ENCODE measurements around the gene COL2A1.

Gene COL2A1

DNA sequence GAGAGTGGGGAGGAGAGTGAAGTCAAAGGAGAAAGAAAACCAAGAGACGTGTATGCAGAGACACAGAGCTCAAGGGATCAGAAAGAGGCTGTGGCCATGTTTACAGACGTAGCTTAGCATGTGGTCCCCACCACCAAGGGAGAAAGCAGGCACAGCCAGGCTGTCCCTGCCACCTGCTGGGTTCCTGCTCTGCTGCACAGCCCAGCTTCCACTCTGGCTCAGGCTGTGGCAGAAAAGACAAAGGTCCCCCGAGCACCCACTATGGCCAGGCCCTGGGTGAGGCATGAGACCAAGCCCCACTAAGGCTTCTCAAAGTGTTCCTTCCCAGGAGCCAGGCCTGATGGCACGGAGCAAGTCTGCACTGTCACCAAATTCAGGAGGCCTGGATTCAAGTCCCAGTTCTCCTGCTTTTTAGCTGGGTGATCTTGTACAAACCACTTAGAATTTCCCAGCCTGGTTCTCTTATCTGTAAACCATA lies 25.9 kb upstream of the COL2A1 start:
- DNase-seq: no peak

DNA sequence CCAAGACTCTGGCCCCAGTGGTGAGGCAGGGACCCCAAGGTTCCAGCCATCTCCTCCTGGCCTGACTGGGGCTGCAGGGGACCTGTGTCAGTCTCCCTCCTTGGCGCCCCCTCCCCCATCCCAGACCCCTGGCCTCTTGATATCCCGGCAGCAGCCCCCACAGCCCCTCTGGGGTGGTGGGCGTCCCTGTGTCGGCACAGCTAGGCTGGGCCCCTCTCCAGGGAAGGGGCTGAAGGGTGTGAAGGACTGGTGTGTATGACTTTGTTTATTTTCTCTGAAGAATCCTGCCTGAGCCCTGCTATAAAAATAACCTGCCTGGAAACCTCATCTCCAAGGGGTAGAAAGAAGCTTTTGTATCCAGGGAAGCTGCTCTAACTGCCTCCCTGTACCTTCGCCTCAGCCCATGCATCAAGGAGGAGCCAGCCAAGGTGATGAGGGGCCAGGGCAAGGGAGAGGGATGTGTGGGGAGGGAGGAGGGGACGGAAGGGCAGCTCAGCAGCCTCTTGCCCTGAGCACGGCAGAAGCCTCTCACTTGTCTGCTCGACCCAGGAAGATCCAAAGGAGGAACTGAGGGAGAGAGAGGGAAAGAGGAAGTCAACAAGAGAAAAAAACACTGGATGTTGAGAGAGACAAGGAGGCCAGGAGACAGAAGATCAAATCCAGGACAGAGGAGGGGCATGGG lies 25.4 kb upstream of the COL2A1 start:
- no peak for DNase-seq

DNA sequence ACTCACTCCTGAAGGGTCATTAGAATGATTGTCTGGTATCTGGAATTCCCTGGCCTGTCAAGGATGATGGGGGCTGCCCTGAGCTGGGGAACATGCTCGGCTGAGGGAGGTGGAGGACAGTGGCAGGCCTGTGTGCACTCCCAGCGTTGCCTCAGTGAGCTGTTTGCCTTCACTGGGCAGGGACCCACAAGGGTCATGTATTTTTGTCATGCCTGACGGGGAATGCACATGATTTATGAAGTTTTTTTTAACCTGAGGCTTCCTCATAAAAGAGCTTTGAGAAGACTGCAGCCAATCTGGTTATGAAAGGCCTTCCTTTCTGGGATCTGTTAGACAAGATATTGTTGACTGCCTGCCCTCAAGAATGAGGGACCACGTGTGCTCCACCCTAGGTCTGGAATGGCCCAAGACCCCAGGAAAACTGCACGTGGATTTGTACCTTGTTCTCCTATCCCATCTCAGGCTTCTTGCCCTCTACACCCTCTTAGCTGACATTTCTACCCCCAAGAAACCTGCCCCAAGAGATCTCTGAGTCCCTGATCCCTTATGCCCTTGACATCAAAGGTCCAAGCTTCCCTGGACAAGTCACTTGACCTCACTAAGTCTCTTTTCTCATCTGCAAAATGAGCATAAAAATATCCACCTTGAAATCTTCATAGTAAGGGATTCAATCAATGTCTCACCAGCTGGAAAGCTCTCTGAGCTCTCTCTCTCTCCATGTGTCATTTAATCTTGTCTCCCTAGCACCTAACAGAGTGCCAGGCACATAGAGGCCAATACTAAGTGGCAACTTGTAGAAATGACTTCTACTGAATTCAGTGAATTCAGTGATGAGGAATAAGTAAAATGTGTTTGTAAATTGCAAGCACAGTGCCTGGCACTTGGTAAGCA lies 24.5 kb upstream of the COL2A1 start:
- no peak for DNase-seq

DNA sequence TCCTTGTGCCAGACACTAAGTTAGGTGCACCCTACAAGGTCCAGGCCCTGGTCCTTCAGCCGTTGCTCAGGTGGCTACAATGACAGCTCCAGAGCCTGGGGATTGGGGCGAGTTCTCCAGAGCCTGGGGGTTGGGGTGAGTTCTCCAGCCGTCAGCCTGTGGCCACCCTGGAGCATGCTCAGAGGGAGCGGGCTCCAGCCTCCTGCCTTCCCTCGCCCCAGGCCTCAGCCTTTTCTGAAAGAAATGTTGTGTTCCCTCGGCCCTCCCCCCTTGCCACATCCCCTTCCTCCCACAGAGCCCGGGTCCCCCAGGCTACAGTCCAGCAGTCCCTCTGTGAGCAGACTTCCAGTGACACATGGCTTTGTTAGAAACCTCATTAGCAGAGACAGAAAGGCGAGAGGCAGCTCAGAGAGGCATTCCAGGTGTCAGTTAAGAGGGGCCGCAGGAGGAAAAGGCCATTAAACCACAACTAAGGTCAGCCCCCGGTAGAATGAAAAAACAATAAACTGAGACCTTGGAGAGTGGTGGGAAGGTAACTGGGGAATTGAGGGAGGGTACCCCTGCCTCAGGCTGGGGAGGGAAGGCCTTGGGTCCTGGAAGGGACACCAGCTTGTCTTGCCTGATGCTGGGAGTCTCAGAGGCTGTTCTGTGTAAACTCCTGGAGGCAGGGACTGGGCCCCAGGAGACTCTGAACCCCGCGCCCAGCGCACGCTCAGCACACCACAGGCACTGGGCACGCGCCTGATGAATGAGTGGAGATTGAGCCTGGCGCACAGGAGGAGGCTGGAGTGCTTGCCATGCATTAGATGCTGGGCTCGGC lies 23.1 kb upstream of the COL2A1 start:
- no peak for DNase-seq

DNA sequence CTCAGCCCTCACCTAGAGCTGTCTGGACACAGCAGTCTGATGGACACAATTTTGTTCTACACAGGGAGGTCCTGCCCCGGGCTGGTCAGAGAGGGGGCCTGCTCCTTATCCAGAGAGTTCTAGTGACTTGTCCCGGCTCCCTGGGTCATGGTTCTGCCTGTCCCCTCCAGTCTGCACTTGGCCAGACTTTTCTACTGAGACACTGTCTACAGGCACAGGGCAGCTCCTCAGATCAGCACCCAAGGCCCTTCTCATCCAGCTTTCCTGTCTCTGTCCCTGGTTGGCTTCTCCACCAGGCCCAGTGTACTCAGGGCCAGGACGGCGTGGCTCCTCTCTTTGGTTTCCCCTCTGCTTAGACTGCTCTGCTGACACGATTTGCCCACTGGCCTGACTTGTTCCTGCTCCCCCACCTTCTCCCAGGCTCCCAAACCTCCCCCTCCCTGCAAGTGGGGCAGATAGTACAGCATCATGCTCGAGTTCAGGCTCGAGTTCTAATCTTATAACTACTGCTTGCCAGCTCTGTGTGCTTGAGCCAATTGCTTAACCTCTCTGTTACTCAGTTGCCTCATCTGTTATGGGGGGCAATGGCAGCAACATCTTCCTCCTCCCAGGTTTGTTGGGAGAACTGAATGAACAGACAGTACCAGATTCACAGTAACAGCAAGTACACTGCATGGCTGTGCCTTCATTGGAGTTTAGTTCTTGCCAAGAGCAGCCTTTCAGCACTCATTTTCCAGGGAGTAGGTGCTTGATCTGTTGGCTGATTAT lies 22.0 kb upstream of the COL2A1 start:
- DNase-seq: no peak

DNA sequence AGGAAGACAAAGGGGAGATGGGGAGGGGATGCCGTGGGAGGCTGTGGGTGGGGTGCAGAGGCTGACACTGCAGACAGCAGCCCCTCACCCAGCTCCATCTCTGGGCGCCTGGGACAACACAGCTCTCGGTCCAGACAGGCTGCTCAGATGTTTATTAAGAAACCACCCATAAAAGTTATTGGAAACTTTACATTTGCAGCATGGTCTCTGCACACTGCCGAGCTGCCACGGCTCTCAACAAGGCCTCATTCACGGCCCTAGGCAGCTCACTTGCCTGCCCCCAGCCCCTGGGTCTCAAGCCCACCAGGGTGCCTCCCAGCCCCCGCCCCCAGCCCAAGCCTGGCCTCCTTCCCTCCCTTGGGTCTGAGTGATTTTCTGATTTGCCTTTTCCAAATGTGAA lies 21.0 kb upstream of the COL2A1 start:
- no peak for DNase-seq

DNA sequence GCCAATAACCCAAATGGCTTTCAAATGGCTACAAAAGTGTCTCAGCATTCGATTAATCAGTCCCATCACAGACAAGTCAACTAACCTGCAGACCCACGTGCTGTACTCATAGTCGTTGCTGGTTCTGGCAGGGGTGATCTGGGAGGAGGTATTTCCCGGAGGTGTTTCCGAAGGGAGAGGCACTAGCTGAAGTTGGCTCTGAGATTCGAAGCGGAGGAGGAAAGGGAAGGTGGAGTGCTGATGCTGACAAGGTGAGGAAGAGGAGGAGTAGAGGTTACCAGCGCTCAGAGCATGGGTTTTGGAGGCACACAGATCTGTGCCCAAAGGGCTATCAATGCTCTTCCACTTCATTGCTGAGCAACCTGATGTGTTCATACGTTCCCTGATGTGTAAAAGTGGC lies 20.5 kb upstream of the COL2A1 start:
- no peak for DNase-seq

DNA sequence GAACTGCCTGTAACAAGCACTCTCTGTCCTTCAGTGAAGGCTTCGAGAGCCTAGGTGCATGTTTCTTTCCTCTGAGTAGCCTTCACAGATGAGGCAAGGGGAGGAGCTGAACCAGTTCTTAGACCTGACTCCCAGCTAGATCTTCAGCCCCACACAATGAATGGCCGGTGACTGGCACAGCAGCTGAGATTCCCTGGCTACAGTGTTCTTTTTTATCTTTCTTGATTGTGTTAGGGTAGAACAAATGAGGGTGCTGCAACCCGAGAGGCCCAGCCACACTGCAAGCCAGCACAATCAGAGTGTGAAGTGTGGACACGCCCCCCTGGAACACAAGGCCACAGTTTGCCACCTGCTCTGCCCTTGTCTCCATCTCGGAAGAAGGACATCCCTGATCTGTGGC lies 19.1 kb upstream of the COL2A1 start:
- DNase-seq: no peak

DNA sequence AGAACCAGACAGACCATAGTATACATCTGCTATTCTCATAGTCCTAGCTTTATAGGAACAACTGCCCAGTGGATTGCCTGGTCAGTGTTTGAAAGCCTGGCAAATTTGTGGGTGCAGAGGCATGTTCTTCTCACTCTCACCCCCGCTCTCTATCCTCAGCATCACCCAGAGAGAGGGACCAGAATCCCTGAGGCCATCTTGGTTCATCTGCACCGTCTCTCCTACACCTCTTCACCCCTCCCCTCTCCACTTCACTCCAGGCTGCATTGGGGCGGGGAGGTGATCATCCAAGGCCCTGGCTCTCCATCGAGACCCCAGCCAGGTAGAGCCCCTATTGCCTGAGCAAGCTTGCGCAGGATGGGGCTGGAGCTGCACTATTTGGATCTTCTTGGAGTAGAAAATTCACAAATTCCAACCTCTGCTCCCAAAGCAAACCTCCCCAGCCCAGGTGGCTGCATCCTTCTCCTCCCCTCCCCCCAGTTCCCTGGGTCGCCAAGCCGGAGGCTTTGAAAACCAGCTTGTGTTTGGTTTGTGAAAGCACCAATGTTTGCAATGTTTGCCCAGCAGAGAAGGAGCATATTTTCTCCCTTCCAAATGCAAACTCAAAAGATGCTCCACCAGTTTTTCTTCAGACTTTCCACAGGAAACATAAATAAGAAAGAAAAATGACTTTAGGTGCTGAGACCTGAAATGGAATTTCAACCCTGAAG lies 18.6 kb upstream of the COL2A1 start:
- no peak for DNase-seq

DNA sequence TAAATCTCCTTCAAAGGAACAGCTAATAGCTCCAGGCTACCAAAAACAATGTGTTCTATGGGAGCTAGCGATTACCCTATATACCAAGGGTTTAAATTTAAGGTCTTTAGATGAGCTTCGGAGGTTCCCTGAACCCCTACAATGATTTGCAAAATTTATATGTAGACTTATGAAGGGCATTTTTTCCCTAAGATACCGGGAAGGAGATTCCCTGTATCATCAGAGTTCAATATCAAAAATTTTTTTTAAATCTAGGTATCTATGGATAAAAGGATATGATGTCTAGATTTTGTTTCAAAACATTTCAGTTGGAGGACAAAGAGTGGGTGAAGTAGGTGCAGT lies 17.9 kb upstream of the COL2A1 start:
- no peak for DNase-seq

DNA sequence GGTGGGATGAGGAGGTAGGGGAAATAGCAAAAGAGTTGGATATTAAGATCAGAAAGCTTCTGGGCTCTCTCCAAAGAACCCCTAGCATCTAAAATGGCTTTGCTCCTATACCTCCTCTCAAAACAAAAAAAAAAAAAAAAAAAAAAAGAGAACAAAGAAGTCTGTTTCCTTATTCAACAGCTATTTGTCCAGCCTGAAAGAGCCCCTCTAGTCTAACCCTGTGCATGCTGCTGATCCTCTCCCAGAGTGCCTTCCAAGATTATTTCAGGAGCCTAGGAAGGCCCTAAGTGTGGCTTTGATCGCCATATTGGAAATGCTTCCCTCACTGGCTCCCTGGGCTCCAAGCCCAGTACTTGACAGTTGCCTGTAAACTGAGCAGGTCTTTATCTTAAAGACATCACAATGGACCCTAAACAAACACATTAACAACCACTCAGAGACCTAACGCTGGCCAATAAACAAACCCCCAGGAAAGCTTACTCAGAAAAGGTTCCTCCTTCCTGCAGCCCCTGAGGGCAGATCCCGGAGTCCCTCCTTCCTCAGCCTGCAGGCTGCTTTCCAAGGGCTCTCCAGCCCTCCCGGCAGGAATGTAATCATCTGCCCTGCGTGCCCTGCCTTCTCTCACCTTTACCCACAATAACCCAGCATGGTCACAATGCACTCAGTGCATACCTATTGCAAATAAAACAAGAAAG lies 17.4 kb upstream of the COL2A1 start:
- DNase-seq: no peak

DNA sequence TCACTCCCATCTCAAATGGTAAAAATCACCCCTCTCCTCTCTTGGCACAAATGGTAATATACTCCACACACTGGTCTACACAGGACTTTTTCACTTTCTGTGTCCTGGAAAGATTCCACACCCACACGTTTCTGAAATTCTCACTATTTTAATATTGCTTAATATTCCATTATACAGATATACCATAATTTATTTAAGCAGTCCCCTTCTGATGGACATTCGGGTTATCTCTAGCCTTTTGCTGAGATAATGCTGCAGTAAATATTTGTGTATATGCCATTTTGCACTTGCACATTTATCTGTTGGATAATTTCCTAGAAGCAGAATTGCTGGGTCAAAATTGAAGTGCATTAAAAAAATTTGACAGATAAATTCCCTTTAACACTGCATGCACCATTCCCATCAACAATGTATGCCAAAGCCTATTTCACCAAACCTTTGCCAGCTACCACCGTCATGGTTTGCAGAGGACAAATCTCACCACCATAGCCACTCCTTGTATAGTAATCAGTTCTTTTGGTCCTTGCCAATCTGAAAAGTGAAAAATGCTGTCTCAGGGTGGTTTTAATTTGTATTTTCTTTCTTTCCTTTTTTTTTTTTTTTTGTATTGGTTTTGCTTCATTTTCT lies 15.5 kb upstream of the COL2A1 start:
- no peak for DNase-seq

DNA sequence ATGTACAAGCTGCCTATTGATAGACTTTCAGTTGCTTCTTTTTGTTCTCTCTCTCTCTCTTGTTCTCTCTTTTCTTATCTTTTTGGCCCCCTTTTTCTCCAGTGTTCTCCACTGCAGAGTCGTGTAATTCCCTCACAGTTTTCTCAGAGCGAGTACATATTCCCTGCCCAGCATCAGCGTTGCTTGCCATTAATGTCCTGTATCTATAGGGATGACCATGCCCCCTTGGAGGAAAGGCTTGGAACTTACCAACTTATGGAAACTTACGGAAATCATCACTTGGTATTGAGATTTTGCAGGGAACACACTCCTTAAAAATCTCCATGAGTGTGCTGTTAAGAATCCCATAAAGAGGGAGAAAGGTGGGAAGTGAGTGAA lies 14.3 kb upstream of the COL2A1 start:
- no peak for DNase-seq

DNA sequence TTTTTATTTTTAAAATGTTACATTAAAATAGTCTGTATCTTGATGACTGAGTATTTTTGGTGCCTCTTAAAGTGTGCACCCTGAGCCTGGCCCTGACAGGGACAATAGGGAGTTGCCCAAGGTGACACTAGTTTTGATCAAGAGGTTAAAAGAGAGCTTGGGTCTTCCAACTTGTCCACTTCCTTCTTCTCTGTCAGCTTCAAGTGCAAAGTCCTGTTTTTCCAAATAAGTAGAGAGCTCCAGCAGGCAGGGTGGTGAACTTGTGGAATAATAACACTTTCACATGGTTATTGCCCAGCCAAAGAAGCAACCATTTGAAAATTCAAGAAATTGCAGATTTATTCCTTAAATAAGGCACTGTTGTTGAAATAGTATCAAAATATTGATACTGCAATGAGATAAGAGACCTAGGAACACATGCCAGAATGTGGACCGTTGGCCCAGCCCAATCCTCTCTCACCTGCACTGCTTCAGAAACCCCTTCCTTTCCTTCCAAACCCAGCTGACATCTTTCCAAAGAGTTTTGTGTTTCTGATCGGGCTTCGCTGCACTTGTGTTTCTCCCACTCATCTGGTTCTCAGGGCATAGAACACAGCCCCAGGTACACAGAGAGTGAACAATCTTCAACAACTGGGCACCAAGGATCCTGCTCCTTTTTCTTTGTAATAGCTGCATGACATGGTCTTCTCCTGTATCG lies 13.8 kb upstream of the COL2A1 start:
- DNase-seq: no peak

DNA sequence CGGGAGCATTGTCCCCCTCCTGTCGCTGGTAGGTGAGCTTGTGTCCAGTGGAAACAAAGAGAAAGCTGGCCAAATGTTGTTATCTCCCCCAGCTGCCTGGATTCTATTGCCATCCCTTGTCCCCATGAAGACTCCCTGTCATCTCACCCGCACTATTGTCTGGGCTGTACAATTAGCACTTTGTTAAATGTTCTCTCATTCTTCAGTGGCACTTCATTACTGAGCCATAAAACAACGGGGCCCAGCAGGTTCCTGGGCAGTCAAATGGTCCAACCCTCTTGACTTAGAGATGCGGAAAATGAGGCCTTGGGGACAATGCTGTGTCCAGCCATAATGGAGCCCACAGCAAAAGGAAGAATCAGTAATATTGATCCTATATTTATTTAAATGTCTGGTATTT lies 13.2 kb upstream of the COL2A1 start:
- no peak for DNase-seq

DNA sequence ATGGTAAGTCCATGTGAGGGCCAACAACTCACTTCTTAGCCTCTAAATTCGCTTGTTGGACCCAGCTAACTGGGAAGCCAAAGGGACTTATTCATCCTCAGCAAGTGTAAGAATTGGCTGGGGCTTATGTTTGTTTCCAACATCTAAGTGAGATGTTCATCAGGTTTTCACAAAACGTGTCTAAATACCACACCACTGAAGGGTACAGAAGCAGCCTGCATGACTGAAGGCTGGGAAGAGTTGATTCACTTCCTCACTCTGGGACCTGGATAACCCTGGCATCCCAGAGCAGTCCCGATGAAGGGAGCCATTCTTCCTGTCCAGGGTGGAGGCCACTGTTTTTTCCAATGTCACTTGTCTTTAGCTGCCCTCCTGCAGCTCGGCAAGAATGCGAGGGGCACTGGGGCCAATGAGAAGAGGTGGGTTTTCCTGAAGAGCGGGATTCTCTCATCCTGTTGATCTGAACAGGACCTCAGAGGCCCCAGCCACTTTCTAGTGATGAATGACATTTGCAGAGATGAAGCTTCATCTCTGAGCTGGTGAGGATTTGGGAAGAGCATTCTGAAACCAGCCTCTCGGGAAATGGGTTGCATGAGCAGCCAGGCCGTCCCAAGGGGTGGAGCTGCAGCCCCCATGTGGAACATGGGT lies 12.2 kb upstream of the COL2A1 start:
- no peak for DNase-seq

DNA sequence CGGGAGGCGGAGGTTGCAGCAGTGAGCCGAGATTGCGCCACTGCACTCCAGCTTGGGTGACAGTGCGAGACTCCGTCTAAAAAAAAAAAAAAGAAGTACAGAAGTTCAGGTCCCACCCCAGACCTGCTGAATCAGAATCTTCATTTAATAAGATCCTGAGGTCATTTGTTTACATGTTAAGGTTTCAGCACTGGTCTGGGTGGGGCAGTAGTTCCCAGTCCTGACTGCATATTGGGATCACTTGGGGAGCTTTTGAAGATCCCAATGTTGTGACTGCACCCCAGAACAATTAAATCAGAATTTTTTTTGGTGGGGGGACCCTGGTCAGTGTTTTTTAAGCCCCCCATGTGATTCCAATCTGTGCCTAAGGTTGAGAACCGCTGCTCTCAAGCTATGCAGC lies 11.7 kb upstream of the COL2A1 start:
- DNase-seq: no peak

DNA sequence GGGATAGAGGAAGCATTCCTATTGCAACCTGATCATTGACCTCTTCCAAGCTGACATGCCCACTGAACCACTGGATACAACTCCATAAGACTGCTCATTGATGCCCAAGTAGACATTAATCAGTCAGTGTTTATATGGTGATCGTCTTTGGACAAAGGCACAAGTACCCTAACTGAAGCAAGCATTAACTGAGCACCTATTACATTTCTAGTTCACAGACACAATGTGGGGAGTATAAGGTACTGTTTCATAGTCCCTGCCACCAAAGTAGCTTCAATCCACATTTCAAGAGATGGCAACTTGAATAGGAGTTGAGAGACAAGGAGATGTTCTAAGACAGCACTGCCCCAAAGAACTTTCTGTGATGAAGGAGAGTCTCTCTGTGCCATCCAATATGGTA lies 10.9 kb upstream of the COL2A1 start:
- DNase-seq: no peak

DNA sequence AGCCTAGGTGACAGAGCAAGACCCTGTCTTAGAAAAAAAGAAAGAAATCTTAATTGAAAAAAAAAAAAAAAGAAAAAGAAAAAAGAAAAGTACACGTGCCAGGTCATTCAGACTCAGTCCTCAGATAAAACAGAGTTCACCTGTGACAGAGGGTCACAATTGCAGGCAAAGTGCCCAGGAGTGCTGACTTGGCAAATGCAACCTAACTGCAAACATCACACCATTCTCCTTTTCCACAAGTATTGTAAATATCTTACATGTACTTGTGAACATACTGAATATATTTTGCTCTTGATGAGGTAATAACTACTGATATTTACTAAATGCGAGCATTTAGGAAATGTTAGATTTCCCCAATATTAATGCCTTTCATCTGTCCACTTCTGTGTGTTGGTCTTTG lies 9.0 kb upstream of the COL2A1 start:
- no peak for DNase-seq

DNA sequence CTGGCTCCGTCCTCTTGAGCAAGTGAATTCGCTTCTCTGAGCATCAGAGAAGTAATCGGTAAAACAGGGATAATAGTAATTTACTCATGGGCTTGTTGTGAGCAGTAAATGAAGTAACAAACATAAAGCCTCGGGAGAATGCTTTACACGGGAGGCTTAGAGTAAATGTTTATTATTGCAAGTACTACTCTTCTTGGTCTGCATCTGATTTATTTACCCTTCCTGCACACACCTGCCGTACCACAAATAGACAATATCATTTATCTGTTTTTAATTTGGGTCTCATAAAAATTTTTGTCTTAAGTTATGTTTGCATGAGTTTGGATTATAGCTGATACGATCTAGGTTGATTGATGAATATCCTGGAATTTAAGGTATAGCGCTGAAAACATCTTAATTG lies 7.8 kb upstream of the COL2A1 start:
- DNase-seq: no peak
